Lower lobe of right lung (tissue), 2 donors: Measurements from ENCODE around the gene ING3. TPM values are rescaled to one million over a fixed set of nuclear protein-coding genes. Genes with fewer than 3 reads are reported as not detected.

Experiments used
- ATAC-seq, 2 donors: fragments of 200-7000 bp; cut with Tn5 transposase; one replicate each; pipeline ENCODE4 v1.9.1; 2020 to 2022; ENCODE audit warnings: mild to moderate bottlenecking in 2 of 2, moderate library complexity in 2 of 2
- DNase-seq: peaks from one replicate; pipeline ENCODE4 v3.0.0-alpha.2; 2020
- H3K27ac ChIP-seq: fragments of 200-600 bp; one replicate; pipeline ENCODE4 v1.8.0; 2022
- H3K27me3 ChIP-seq: fragments of 200-600 bp; one replicate; pipeline ENCODE4 v1.8.0; 2022; ENCODE audit warnings: low read depth
- H3K36me3 ChIP-seq: fragments of 200-600 bp; one replicate; pipeline ENCODE4 v1.8.0; 2022; ENCODE audit warnings: mild to moderate bottlenecking
- H3K4me1 ChIP-seq: fragments of 200-600 bp; one replicate; pipeline ENCODE4 v1.8.0; 2022
- H3K4me3 ChIP-seq: fragments of 200-600 bp; one replicate; pipeline ENCODE4 v1.8.0; 2022; ENCODE audit warnings: mild to moderate bottlenecking
- H3K9me3 ChIP-seq: fragments of 200-600 bp; one replicate; pipeline ENCODE4 v1.8.0; 2022
- CTCF ChIP-seq: fragments of 200-600 bp; IDR thresholded peaks from one replicate; pipeline ENCODE4 v1.8.0; 2022; ENCODE audit warnings: antibody characterized with exemption, mild to moderate bottlenecking
- intact Hi-C: fragments of 100-400 bp; cut with DNase I; formaldehyde crosslinking; loops from one replicate; pipeline ENCODE4 v1.11.0; 2022
- total RNA-seq: library from RNA; stranded (reverse); fragmentation: NEBNext Ultra II Directional; extraction: Animal tissue kit (Norgen Biotek cat#: 25700); gene quantifications from one replicate; pipeline ENCODE4 v1.2.1, GENCODE V29; 2021
- donor health status: DM: no; HTN: yes; CAD: no; lungs with severe emphysema.

Gene ING3
- total RNA-seq, 1 donor from 2014 or later: 21.5 TPM

GRCh38 chr7:121005996-121006584 lies 55.5 kb downstream of the ING3 start:
- no peak for ATAC-seq
- H3K4me3 ChIP-seq: no peak overlapping the region
- no peaks in the 10 kb centered on the region for H3K27me3 ChIP-seq
- H3K9me3 ChIP-seq: no peaks in the 10 kb centered on the region
- intact Hi-C loops: no loop called here
- H3K36me3 ChIP-seq: no peaks in the 10 kb centered on the region
- no peaks in the 10 kb centered on the region for H3K4me1 ChIP-seq
- TF ChIP-seq CTCF: no peak
- H3K27ac ChIP-seq: no peak overlapping the region
- DNase-seq: no peak

GRCh38 chr7:121006711-121007315 lies 56.2 kb downstream of the ING3 start:
- Histone ChIP-seq H3K4me1 (no peaks in the 10 kb centered on the region), H3K27me3 (no peaks in the 10 kb centered on the region), H3K27ac (no peak overlapping the region), H3K4me3 (no peak overlapping the region), H3K9me3 (no peaks in the 10 kb centered on the region), H3K36me3 (no peaks in the 10 kb centered on the region)
- intact Hi-C loops: no loop called here
- no peak for TF ChIP-seq CTCF
- no peak for ATAC-seq
- no peak for DNase-seq

GRCh38 chr7:121008816-121009215 lies 58.2 kb downstream of the ING3 start:
- DNase-seq (no peak), ATAC-seq (no peak)
- Histone ChIP-seq H3K27ac (no peak overlapping the region), H3K9me3 (no peaks in the 10 kb centered on the region), H3K36me3 (no peaks in the 10 kb centered on the region), H3K4me3 (no peak overlapping the region), H3K27me3 (no peaks in the 10 kb centered on the region), H3K4me1 (no peaks in the 10 kb centered on the region)
- intact Hi-C loops: no loop called here
- TF ChIP-seq CTCF: no peak

- H3K27ac ChIP-seq: no peak overlapping the region
- DNase-seq (no peak), ATAC-seq (no peak)
- no peaks in the 10 kb centered on the region for H3K4me1 ChIP-seq
- no peak overlapping the region for H3K4me3 ChIP-seq
- no peaks in the 10 kb centered on the region for H3K36me3 ChIP-seq
- no peaks in the 10 kb centered on the region for H3K27me3 ChIP-seq
- no peaks in the 10 kb centered on the region for H3K9me3 ChIP-seq
- no peak for TF ChIP-seq CTCF
- intact Hi-C loops: no loop called here
Observed at GRCh38 chr7:121011401-121011800, 60.8 kb downstream of the ING3 start.

- no peak for ATAC-seq
- no peak overlapping the region for H3K27ac ChIP-seq
- intact Hi-C loops: no loop called here
Observed at GRCh38 chr7:121012170-121012874, 61.7 kb downstream of the ING3 start.

More at GRCh38 chr7:121012170-121012874, 61.7 kb downstream of the ING3 start:
- DNase-seq: no peak
- Histone ChIP-seq H3K9me3 (no peaks in the 10 kb centered on the region), H3K4me3 (no peak overlapping the region), H3K27me3 (no peaks in the 10 kb centered on the region), H3K4me1 (peaks cover 7% of the 10 kb centered on the region), H3K36me3 (no peaks in the 10 kb centered on the region)
- TF ChIP-seq CTCF: no peak
